WTC11 (cell line): Measurements from ENCODE around the gene SNX11. TPM values are rescaled to one million over a fixed set of nuclear protein-coding genes. Genes with fewer than 3 reads are reported as not detected.

Experiments
- ATAC-seq: fragments of 200-7000 bp; cut with Tn5 transposase; 2 replicates; pipeline ENCODE4 v1.10.0; 2021; ENCODE audit warnings: mild to moderate bottlenecking, moderate library complexity
- CTCF ChIA-PET: fragments of 300-600 bp; sonication (Branson Sonifier 250); formaldehyde crosslinking; loops from one replicate; lab custom pipeline; 2021; ENCODE audit warnings: antibody characterized with exemption; lab: Charles Lee
- POLR2A ChIA-PET: fragments of 350-600 bp; sonication (Branson Sonifier 250); formaldehyde crosslinking; loops from one replicate; lab custom pipeline; 2021; ENCODE audit warnings: antibody characterized with exemption; lab: Charles Lee
- DNase-seq: peaks from one replicate; pipeline ENCODE4 v3.0.0; 2021; ENCODE audit warnings: low spot score
- H3K27ac Mint-ChIP-seq: 2 replicates; pipeline ENCODE4 v1.8.0; 2021; ENCODE audit warnings: mixed read lengths
- H3K27me3 Mint-ChIP-seq: 2 replicates; pipeline ENCODE4 v1.8.0; 2021; ENCODE audit warnings: low read depth, mild to moderate bottlenecking, moderate library complexity, mixed read lengths
- H3K36me3 Mint-ChIP-seq: 2 replicates; pipeline ENCODE4 v1.8.0; 2021; ENCODE audit warnings: mixed read lengths
- H3K4me1 Mint-ChIP-seq: 2 replicates; pipeline ENCODE4 v1.8.0; 2022; ENCODE audit warnings: mixed read lengths
- H3K4me3 Mint-ChIP-seq: 2 replicates; pipeline ENCODE4 v1.8.0; 2021; ENCODE audit warnings: mild to moderate bottlenecking, moderate library complexity, mixed read lengths
- H3K9me3 Mint-ChIP-seq: 2 replicates; pipeline ENCODE4 v1.8.0; 2021; ENCODE audit warnings: mixed read lengths
- ARID4B ChIP-seq: sonication (generic); formaldehyde crosslinking; IDR thresholded peaks from 2 replicates; pipeline ENCODE4 v1.8.0; 2023; ENCODE audit warnings: missing genetic modification reagents, mild to moderate bottlenecking, borderline replicate concordance
- CDX4 ChIP-seq: fragments of 250-450 bp; sonication (Bioruptor Pico); IDR thresholded peaks from 2 replicates; pipeline ENCODE4 v1.9.0; 2021; ENCODE audit warnings: moderate library complexity, mild to moderate bottlenecking, inconsistent platforms, borderline replicate concordance
- CTCF ChIP-seq: fragments of 200-600 bp; IDR thresholded peaks from 2 replicates; pipeline ENCODE4 v1.8.0; 2022; ENCODE audit warnings: antibody characterized with exemption
- HMGA2 ChIP-seq: fragments of 250-450 bp; sonication (Bioruptor Pico); IDR thresholded peaks from 2 replicates; pipeline ENCODE4 v1.4.0; 2021; ENCODE audit warnings: mild to moderate bottlenecking, moderate library complexity
- IRF1 ChIP-seq: sonication (generic); formaldehyde crosslinking; IDR thresholded peaks from 2 replicates; pipeline ENCODE4 v1.8.0; 2023; ENCODE audit warnings: missing genetic modification reagents
- JUN ChIP-seq: sonication (generic); formaldehyde crosslinking; IDR thresholded peaks from 2 replicates; pipeline ENCODE4 v1.8.0; 2023; ENCODE audit warnings: mild to moderate bottlenecking, missing genetic modification reagents
- NR3C1 ChIP-seq: sonication (generic); formaldehyde crosslinking; conservative IDR thresholded peaks from 2 replicates; pipeline ENCODE4 v1.8.1; 2023; ENCODE audit warnings: low read depth, mild to moderate bottlenecking, missing genetic modification reagents
- RELA ChIP-seq: sonication (generic); formaldehyde crosslinking; IDR thresholded peaks from 2 replicates; pipeline ENCODE4 v1.8.1; 2022; ENCODE audit warnings: missing genetic modification reagents, mild to moderate bottlenecking, borderline replicate concordance
- STAT6 ChIP-seq: sonication (generic); formaldehyde crosslinking; conservative IDR thresholded peaks from 2 replicates; pipeline ENCODE4 v1.8.1; 2023; ENCODE audit warnings: mild to moderate bottlenecking, low read depth, missing genetic modification reagents, moderate library complexity
- TCF7 ChIP-seq: sonication (generic); formaldehyde crosslinking; IDR thresholded peaks from 2 replicates; pipeline ENCODE4 v1.8.0; 2022; ENCODE audit warnings: mild to moderate bottlenecking, low read depth, missing genetic modification reagents, moderate library complexity
- TEAD4 ChIP-seq: sonication (generic); formaldehyde crosslinking; IDR thresholded peaks from 2 replicates; pipeline ENCODE4 v1.8.0; 2022; ENCODE audit warnings: mild to moderate bottlenecking, missing genetic modification reagents
- ZBTB21 ChIP-seq: sonication (generic); formaldehyde crosslinking; IDR thresholded peaks from 2 replicates; pipeline ENCODE4 v1.8.1; 2023; ENCODE audit warnings: mild to moderate bottlenecking, missing genetic modification reagents, borderline replicate concordance
- ZBTB43 ChIP-seq: sonication (generic); formaldehyde crosslinking; IDR thresholded peaks from 2 replicates; pipeline ENCODE4 v1.8.1; 2023; ENCODE audit warnings: mild to moderate bottlenecking, missing genetic modification reagents
- ZNF281 ChIP-seq: sonication (generic); formaldehyde crosslinking; IDR thresholded peaks from 2 replicates; pipeline ENCODE4 v1.8.0; 2023; ENCODE audit warnings: mild to moderate bottlenecking, missing genetic modification reagents
- ZNF512 ChIP-seq: sonication (generic); formaldehyde crosslinking; IDR thresholded peaks from 2 replicates; pipeline ENCODE4 v1.8.1; 2022; ENCODE audit warnings: missing genetic modification reagents, borderline replicate concordance
- total RNA-seq: library from RNA; stranded (reverse); gene quantifications from 3 replicates; pipeline ENCODE4 v1.2.3, GENCODE V29; 2021

SNX11 gene
- total RNA-seq, 1 experiment from 2014 or later = 24.5 TPM

GRCh38 chr17:48125829-48126531, 18.4 kb downstream of the SNX11 start:
- Mint-ChIP-seq H3K4me1 (peaks cover 4% of the 10 kb centered on the region), H3K4me3 (no peak overlapping the region), H3K27me3 (no peaks in the 10 kb centered on the region), H3K9me3 (no peaks in the 10 kb centered on the region), H3K36me3 (peaks cover 18% of the 10 kb centered on the region), H3K27ac (0 out of 2 replicates have a peak overlapping the region, but pooled peaks have one; percentile 19)
- no peak for ATAC-seq
- ChIA-PET POLR2A (interaction anchor here (0.6 to 1.4 kb wide), 4 partner anchors 15 to 342 kb away, joined by 3 to 8 read pairs (median 4); no protein-coding TSS in a partner anchor), CTCF (interaction anchor here (0.7 to 2.2 kb wide), 6 partner anchors 10 to 137 kb away, joined by 3 to 7 read pairs (median 4); no protein-coding TSS in a partner anchor)
- DNase-seq = no peak
- TF ChIP-seq CTCF = no peak
- TF ChIP-seq RELA (CRISPR knock-in tag) = no peak
- no peak for TF ChIP-seq HMGA2 (CRISPR knock-in tag)
- TF ChIP-seq ZNF281 (CRISPR knock-in tag) = no peak
- no peak for TF ChIP-seq CDX4 (CRISPR knock-in tag)
- no peak for TF ChIP-seq IRF1 (CRISPR knock-in tag)
- TF ChIP-seq TCF7 (CRISPR knock-in tag) = no peak
- TF ChIP-seq NR3C1 = no peak
- TF ChIP-seq ZNF512 = no peak
- no peak for TF ChIP-seq STAT6 (CRISPR knock-in tag)
- TF ChIP-seq TEAD4 = no peak
- no peak for TF ChIP-seq ZBTB21 (CRISPR knock-in tag)
- TF ChIP-seq ARID4B = no peak
- no peak for TF ChIP-seq JUN (CRISPR knock-in tag)
- no peak for TF ChIP-seq ZBTB43
